HEK293T (cell line): ENCODE measurements around the gene BRAF.

Source experiments
- ARNT ChIP-seq: fragments of 450-650 bp; IDR thresholded peaks from 2 replicates; pipeline ENCODE4 v1.6.1; 2017; ENCODE audit warnings: mild to moderate bottlenecking
- BHLHE40 ChIP-seq: fragments of 450-650 bp; IDR thresholded peaks from 2 replicates; pipeline ENCODE4 v1.6.1; 2016; ENCODE audit warnings: mild to moderate bottlenecking, moderate library complexity, borderline replicate concordance
- CTBP1 ChIP-seq: fragments of 450-650 bp; IDR thresholded peaks from 2 replicates; pipeline ENCODE4 v1.6.1; 2016; ENCODE audit warnings: borderline replicate concordance
- ELF4 ChIP-seq: fragments of 450-650 bp; IDR thresholded peaks from 2 replicates; pipeline ENCODE4 v1.6.1; 2017; ENCODE audit warnings: antibody characterized with exemption
- FOXA1 ChIP-seq: fragments of 450-650 bp; IDR thresholded peaks from 2 replicates; pipeline ENCODE4 v1.6.1; 2016; ENCODE audit warnings: mild to moderate bottlenecking
- FOXK2 ChIP-seq: fragments of 450-650 bp; IDR thresholded peaks from 2 replicates; pipeline ENCODE4 v1.6.1; 2016; ENCODE audit warnings: mild to moderate bottlenecking
- FOXM1 ChIP-seq: fragments of 450-650 bp; IDR thresholded peaks from 2 replicates; pipeline ENCODE4 v1.6.1; 2017; ENCODE audit warnings: mild to moderate bottlenecking, borderline replicate concordance
- HDGF ChIP-seq: fragments of 450-650 bp; IDR thresholded peaks from 2 replicates; pipeline ENCODE4 v1.6.1; 2017; ENCODE audit warnings: antibody characterized with exemption, borderline replicate concordance
- L3MBTL2 ChIP-seq: fragments of 450-650 bp; conservative IDR thresholded peaks from 2 replicates; pipeline ENCODE4 v1.6.1; 2016; ENCODE audit warnings: mild to moderate bottlenecking
- NFRKB ChIP-seq: fragments of 450-650 bp; IDR thresholded peaks from 2 replicates; pipeline ENCODE4 v1.6.1; 2016; ENCODE audit warnings: mild to moderate bottlenecking, moderate library complexity
- SUZ12 ChIP-seq: fragments of 450-650 bp; IDR thresholded peaks from 2 replicates; pipeline ENCODE4 v1.6.1; 2016; ENCODE audit warnings: mild to moderate bottlenecking
- TARDBP ChIP-seq: fragments of 450-650 bp; IDR thresholded peaks from 2 replicates; pipeline ENCODE4 v1.6.1; 2016
- ZNF384 ChIP-seq: fragments of 450-650 bp; IDR thresholded peaks from 2 replicates; pipeline ENCODE4 v1.6.1; 2016
- TF ChIP-seq, protein P1 (sequence below): fragments of 450-650 bp; IDR thresholded peaks from 2 replicates; pipeline ENCODE4 v1.6.1; 2016

GRCh38 chr7:140867467-140868462, 57.0 kb downstream of the BRAF start:
- no peak for TF ChIP-seq ARNT
- TF ChIP-seq ELF4 = no peak
- no peak for TF ChIP-seq SUZ12
- no peak for TF ChIP-seq NFRKB
- no peak for TF ChIP-seq FOXM1
- no peak for TF ChIP-seq FOXK2
- TF ChIP-seq, protein P1, sequence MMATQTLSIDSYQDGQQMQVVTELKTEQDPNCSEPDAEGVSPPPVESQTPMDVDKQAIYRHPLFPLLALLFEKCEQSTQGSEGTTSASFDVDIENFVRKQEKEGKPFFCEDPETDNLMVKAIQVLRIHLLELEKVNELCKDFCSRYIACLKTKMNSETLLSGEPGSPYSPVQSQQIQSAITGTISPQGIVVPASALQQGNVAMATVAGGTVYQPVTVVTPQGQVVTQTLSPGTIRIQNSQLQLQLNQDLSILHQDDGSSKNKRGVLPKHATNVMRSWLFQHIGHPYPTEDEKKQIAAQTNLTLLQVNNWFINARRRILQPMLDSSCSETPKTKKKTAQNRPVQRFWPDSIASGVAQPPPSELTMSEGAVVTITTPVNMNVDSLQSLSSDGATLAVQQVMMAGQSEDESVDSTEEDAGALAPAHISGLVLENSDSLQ = no peak
- no peak for TF ChIP-seq FOXA1
- TF ChIP-seq TARDBP = no peak
- no peak for TF ChIP-seq BHLHE40
- TF ChIP-seq HDGF = no peak
- TF ChIP-seq L3MBTL2 = no peak
- TF ChIP-seq ZNF384 = no peak
- no peak for TF ChIP-seq CTBP1
